Central memory CD4-positive, alpha-beta T cell (primary cell): ENCODE measurements around the gene MARK1.
"Not testable (repeated sequence)": the region's sequence is repeated elsewhere in the genome, so short reads cannot be mapped to it uniquely, and the experiment has no call there.

Experiments
- DNase-seq: peaks from one replicate; pipeline ENCODE4 v3.0.0; 2022

The MARK1 gene

DNA sequence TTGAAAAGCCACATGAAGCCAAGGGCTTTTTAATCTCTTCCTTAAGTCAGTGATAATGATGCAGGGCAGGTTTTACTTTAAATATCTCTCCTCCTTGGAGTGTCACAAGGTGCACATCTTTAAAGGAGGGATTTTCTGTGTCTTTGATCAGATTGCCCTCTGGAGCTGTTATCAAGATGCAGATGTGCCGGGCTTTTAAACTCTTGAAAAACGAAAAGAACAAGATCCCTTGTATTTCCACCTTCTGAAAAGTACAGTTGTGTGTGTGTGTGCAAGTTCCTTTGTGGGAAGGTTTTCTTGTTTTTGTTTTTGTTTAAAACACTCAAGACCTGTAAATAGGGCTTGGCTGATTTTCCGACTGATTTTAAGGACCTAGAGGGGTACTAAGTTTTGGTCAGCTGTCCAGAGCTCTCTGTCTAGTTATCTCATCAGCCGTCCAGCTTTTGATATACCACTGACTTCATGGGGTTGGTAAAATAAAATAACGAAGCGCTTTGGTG, 1.6 kb downstream of the MARK1 start:
- DNase-seq: no peak

DNA sequence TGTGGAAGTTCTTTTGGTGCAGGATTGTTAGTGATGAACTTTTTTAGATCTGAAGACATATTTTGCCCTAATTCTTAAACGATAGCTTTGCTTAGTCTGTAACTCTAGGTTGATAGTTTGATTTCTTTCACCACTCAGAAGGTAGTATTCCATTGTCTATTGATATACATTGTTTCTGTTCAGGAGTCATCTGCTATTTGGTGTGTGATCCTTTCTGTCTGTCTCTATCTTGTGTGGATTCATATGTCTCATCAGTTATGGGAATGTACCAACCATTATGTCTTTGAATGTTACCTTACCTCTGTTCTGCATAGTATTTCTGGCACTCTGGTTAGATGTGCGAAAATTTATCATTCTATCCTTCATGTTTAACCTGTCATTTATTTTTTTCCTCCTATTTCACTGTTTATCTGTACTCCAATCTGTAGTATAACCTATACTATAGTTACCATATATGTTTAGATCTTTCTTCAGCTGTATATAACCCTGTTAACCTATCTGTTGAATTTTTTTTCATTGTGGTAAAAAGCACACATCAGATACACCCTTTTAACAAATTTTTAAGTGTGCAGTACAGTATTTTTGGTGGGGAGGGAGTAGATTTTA, 5.7 kb downstream of the MARK1 start:
- no peak for DNase-seq

DNA sequence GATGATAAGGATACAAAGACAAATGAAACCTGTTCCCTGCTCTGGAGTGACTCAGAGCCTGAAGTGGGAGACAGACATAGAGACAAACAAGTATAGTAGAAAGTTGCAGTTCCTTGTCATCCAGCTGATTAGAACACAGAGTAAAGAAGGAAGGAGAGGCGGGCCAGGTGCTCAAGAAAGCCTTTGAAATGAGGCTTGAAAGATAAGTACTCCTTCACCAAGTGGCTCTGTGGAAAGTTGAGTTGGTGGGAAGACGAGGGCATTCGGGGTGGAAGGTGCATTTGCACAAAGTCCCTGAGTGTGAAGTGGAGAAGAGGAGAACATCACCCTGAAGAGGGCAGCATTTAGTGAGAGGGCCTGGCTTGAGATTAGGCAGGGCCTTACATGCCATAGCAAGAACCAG, 17.0 kb downstream of the MARK1 start:
- no peak for DNase-seq

DNA sequence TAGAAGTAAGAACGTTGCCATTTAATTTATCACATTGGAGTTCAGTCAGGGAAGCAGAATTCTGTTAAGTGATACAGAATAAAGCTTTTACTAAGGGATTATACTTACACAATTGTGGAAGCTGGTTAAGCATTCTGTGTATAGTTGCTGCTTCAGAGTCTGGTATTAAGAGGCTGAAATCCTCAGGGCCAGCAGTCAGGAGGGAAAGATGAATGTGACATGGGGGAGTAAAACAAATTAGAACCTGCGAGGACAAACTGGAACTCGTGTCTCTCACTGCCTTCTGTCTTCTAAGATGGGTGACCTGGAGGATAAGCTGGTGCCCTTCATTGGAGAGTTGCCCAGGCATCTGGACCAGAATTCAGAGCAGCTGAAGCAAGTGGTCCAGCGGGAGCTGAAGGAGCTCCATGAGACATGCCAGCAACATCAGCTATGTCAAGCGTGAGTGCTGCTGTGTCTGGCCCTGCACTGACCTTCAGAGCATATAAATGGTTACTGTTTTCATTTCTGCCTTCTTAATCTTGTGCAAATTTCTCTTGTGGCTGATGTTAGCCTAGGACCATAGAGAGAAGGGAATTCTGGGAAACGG, 23.0 kb downstream of the MARK1 start:
- no peak for DNase-seq

DNA sequence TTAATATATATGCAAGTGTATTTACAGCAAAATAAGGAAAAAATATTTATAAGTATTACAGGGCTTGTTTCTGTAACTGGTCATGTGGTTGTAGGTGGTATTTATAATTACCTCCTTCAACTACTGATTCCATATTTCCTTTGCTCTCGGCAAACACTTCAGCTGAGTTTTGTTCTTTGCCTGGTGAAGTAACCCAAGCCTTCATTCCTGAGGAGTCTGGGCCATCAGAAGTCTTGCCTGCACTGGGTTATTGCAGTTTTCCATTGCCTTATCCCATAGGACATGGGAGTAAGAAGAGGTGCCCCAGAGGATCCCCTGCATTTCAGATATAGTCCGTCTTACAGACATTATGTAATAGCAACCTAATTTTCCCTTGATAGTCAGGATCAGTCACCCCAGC, 23.8 kb downstream of the MARK1 start:
- no peak for DNase-seq

DNA sequence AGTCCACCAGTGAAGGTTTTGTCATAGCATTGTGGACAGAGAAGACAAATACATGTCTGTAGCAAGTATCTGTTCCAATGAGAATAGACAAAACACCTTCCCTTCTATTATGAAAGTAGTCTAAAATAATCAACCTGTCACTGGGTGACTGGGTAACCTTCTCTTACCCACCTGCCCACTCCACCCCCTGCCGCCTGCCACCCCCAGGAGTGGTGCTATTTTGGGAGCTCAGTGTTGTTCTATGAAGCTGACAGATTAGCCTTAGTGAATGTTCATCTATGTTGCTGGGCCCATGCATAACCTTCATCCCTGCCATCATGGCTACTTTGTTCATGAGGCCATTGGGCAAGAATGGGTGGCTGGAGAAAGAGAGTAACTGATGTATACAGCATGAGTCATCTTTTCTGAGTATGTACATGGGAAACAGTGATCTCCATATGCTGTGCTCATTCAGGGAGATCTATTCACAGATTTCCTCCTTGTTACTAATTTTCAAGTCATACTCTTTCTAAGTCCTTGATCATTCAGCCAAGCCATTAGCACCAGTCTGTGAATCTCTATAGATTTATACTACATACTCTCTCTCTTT, 24.8 kb downstream of the MARK1 start:
- DNase-seq: no peak

DNA sequence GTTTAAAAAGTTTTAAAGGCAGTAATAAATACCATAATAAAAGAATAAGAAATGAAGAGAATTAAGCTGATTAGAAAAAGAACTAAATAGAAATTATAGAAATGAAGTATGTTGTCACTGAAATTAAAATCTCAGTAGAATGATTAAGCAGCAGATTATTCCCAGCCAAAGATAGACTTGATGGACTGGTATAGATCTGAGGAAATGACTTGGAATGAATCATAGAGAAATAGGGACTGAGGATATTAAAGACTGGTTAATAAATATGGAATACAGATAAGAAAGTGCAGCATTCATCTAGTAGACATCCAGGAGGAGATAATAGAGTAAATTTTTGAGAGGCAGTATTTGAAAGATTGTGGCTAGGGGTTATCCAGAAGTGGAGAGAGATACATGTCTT, 28.7 kb downstream of the MARK1 start:
- no peak for DNase-seq

DNA sequence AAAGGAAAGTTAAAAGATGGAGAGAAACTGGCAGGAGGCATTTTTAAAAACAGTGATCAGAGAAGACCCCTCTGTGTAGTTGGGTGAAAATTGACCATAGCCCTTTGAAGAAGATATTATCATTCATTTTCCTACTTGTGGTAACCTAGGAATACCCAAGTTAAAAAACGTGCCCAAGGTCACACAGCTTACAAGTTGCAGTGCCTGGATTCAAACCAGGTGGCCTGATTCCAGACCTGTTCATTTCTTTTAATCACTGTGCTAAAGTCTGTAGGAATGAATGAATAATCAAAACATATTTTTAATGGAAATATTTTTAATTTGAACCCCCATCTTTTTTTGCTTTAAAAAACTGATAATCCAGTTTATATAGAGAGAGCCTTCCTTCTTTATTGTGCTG, 35.6 kb downstream of the MARK1 start:
- no peak for DNase-seq

DNA sequence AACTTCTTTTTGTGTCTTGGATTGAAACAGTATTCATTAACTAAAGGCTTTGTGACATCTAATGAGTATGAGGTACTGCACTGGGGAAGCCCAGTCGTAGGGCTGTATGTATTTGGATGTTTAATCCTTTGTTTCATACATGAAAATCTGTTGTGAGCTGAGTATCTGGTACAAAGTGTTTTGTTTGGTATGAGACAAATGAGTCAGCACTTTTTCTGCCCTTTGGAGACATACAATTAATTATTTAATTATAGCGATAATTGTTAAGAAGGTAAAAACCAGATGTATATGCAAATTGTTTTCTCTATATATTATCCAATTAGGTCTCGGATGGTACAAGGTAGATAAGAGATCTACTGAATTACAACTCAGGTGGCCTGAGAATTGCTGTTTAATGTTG, 36.3 kb downstream of the MARK1 start:
- no peak for DNase-seq

DNA sequence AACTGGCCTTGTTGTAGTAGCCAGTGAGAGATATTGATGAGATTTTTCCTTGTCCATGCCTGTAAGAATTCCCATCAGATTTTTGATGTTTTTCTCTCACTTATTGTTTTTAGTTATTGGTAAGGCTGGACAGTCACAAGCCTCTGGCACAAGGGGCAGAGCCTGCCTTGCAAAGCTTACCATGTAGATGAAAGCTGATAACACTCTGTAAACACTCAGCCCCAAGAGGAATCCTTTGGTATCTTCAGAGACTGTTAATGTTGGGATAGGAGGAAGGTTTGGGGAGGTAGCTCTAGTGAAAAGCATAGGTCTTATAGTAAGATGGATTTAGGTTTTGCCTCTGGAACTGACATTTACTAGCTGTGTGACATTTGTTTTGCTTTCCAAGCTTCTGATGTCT, 37.7 kb downstream of the MARK1 start:
- DNase-seq: no peak

DNA sequence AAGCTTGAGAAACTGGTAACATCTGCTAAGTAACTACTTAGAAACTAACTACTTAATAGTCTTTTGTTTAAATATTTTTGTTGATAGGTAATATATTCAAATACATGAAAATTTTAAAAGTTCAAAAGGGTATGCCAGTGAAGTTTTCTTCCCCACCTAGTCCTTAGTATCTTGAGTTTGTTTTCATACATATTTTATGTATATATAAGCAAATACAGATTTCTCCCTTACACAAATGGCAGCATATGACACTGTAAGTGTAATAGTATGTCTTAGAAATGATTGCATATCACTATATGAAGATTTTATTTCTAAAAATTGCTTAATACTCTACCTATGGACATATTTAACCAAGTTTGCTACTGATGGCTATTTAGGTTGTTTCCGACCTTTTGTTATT, 38.9 kb downstream of the MARK1 start:
- no peak for DNase-seq

DNA sequence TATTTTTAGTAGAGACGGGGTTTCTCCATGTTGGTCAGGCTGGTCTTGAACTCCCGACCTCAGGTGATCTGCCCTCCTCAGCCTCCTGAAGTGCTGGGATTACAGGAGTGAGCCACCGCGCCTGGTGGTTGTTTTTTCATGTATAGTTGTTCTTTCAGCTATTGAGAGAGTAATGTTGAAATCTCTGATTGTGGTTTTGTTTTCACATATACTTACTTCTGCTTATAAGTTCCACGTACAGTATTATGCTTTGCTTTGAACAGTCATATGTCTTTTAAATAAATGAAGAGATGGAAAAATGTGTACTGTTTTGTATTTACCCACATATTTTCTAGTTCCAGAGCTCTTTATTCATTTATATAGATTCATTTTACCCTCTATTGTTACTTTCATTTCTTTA, 44.5 kb downstream of the MARK1 start:
- no peak for DNase-seq

DNA sequence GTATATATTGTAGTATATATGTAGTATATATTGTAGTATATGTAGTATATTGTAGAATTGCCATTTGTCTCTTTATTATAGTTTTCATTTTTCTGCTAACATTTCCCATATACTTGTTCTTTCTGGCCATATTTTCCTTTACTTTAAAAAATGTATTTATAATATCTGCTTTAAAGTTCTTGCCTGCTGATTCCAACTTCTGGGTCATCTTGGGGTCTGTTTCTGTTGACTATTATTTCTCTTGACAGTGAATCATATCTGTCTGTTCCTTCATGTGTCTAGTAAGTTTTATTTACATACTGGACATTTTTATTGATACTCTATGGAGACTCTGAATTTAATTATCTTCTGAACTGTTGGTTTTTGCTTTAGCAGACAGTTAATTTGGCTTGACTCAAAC, 45.9 kb downstream of the MARK1 start:
- no peak for DNase-seq

DNA sequence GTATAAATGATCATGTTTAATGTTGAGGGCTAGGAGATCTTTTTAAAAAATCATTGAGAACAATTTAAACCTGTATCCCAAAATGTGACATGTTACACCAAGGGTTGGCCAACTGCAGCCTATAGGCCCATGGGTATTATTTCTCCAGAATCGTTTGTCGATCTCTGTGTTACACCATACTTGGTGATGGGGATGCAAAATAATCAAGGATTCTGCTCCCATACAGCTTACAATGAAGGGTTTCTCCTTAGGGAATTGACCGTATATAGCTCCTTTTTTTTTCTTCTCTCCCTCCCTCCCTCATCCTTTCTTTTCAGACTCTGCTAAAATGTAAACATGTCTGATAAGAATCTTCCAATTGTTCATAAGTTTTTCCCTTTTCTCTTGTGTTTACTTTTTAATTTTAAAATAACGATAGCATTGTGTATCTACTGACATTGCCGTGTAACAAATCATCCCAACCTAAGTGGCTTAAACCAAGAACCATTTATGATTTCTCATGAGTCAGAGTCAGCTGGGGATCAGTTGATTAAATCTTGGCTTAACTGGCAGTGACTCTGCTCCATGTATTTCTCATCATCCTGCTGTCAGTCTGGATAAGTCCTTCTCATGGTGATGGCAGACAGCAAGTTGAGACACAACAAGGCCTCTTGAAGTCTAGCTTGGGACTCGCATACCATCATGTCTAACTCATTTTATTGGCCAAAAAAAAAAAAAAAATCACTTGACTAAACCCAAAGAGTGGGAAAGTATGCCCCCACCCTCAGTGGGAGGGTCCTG, 48.0 kb downstream of the MARK1 start:
- no peak for DNase-seq

DNA sequence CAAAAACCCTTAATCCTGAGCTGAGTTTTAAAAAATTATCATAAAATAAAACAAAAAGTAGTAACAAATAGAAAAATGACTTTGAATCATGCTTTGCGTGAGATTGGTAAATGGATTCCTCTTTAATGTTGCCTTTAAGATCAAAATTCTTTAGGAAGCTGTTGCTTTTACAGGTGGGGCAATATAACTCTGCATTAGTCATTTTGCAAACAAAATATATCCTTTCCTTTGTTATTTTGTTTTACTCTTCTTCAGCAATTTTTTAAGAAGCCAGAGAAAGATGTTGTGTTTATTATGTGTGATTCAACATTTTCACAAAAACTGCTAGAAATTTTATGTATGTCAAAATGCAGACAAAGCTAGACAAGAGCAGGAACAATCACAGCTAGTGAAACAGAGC, 50.0 kb downstream of the MARK1 start:
- no peak for DNase-seq

DNA sequence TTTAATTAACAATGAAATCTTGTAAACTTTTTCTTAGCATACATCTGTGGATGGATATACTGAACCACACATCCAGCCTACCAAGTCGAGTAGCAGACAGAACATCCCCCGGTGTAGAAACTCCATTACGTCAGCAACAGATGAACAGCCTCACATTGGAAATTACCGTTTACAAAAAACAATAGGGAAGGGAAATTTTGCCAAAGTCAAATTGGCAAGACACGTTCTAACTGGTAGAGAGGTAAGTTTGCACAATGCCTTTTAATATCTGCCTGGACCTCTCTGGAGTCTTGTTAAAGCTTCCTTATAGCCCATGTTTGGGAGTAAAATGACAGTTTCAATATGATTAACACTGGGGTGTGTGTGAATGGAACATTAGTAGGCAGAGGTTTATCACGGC, 51.4 kb downstream of the MARK1 start:
- DNase-seq: no peak

DNA sequence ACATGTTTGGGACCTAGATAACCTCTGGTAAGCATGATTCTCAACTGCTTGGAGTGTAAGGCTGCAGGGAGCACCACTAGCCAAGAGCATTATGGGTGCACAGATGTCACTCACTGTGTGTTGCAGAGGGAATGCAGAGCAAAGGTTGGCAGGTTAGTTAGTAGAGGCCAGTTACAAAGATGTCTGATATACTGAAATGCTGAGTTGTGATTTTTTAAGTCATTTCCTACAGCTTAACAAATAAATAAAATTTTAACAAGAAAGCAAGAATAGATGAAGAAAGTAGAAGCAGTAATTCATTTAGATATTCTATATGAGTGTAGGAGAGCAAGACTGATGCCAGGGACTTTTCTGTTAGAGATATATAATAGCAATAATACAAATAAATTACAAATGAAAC, 64.8 kb downstream of the MARK1 start:
- no peak for DNase-seq

DNA sequence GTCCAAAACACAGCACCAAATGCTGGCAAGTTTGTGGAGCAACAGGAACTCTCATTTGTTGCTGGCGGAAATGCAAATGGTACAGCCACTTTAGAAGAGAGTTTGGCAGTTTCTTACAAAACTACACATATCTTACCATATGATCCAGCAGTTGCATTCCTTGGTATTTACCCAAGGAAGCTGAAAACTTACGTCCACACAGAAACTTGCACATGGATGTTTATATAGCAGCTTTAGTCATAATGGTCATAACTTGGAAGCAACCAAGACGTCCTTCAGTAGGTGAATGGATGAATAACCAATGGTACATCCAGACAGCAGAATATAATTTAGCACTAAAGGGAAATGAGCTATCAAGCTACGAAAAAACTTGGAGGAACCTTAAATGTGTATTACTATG, 66.4 kb downstream of the MARK1 start:
- no peak for DNase-seq

DNA sequence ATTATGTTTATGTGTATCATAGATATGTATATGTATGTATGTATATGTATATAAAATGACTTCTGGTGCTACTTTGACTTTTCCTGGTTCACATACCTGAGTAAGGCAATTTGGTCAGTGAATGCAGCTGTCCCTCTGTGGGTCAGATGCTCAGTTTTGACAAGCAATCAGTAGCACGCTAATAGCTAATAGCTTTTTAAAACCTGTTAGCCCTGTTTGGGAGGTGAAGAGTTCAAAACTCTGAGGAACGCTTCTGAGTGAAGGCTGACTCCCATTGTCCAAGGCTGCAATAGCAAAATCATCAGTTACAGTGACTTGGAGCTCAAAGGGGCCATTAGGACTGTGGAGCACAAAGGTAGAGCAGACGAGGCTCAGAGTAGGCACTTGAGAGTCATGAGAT, 67.2 kb downstream of the MARK1 start:
- DNase-seq: no peak

DNA sequence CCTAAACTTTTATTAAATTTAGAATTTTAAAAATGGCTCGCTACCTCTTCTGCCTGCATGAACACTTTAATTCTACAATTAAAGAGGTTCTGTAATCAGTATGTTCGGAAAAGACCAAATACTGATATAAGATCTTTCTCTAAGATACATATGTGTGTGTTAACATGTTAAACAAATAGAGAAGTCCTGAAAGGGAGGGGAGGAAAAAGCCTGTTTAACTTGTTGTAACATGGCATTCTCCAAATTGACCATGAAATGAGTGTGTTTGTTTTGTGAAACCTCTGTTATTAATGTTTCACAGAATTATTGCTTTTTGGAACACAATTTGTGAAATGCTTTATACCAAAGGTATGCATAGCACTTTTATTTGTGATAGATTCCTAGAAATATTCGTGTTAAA, 77.0 kb downstream of the MARK1 start:
- no peak for DNase-seq

DNA sequence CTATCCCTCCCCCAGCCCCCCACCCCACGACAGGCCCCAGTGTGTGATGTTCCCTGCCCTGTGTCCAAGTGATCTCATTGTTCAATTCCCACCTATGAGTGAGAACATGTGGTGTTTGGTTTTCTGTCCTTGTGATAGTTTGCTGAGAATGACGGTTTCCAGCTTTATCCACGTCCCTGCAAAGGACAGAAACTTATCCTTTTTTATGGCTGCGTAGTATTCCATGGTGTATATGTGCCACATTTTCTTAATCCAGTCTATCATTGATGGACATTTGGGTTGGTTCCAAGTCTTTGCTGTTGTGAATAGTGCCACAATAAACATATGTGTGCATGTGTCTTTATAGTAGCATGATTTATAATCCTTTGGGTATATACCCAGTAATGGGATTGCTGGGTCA, 77.7 kb downstream of the MARK1 start:
- DNase-seq: not testable (repeated sequence)

DNA sequence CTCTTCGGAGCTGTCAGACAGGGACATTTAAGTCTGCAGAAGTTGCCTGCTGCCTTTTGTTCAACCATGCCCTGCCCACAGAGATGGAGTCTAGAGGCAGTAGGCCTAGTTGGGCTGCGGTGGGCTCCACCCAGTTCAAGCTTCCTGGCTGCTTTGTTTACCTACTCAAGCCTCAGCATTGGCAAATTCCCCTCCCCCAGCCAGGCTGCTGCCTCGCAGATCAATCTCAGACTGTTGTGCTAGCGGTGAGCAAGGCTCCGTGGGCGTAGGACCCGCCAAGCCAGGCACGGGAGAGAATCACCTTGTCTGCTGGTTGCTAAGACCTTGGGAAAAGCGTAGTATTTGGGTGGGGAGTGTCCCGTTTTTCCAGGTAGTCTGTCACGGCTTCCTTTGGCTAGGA, 83.2 kb downstream of the MARK1 start:
- not testable (repeated sequence) for DNase-seq

DNA sequence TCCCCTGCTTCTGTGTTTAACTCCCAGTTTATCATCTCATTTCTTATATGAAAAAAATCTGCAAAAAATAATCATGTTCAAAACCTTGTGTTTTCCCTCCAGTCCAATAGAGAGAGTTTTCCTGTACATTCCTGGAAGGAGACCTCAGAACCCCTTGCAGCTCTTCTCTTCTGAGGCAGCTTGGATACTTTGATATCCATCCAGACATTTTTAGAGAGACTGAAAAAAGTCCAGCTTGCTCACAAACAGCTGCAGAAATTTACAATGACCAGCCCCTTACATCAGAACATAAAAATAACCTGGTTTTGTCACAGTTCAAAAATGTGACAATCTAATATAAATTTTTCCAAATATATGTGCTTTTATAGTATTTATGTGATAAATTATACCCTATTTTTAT, 88.9 kb downstream of the MARK1 start:
- no peak for DNase-seq

DNA sequence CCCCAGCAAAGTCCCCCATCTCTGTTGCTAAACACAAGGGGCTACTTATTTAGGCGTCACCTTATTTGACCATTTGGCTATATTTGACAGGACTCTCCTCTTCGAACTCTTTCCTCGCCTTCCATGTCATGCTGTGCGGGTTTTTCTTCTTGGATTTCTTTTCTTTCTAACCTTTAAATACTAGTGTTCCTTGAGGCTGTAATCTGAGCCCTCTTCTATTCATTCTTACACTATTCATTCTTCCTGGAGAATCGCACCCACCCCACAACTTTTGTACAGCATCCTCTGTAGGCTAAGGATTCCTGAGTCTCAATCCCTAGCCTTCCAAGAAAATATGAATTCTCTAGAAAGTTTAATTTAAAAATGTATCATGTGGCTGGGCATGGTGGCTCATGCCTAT, 100.5 kb downstream of the MARK1 start:
- no peak for DNase-seq
